Central memory CD4-positive, alpha-beta T cell (primary cell): Measurements from ENCODE around the gene TRPV5.

Experiments
- DNase-seq: peaks from one replicate; pipeline ENCODE4 v3.0.0; 2022

TRPV5 gene

GRCh38 chr7:142868986-142869415 is 64.5 kb downstream of the TRPV5 start:
- no peak for DNase-seq

- DNase-seq: no peak
Measured at GRCh38 chr7:142868188-142868985, 65.2 kb downstream of the TRPV5 start.

- DNase-seq: no peak
Measured at GRCh38 chr7:142867398-142868187, 66.0 kb downstream of the TRPV5 start.

- no peak for DNase-seq
Measured at GRCh38 chr7:142867097-142867378, 66.5 kb downstream of the TRPV5 start.

GRCh38 chr7:142866361-142867096 is 67.0 kb downstream of the TRPV5 start:
- DNase-seq: no peak

GRCh38 chr7:142865766-142866165 is 67.8 kb downstream of the TRPV5 start:
- no peak for DNase-seq

- no peak for DNase-seq
Measured at GRCh38 chr7:142864980-142865747, 68.4 kb downstream of the TRPV5 start.

GRCh38 chr7:142863891-142864685 is 69.5 kb downstream of the TRPV5 start:
- no peak for DNase-seq

GRCh38 chr7:142862786-142863400 is 70.7 kb downstream of the TRPV5 start:
- no peak for DNase-seq

- no peak for DNase-seq
Measured at GRCh38 chr7:142862351-142862750, 71.2 kb downstream of the TRPV5 start.

GRCh38 chr7:142860968-142861367 is 72.6 kb downstream of the TRPV5 start:
- no peak for DNase-seq

GRCh38 chr7:142859829-142860228 is 73.7 kb downstream of the TRPV5 start:
- no peak for DNase-seq

- no peak for DNase-seq
Measured at GRCh38 chr7:142859411-142859810, 74.1 kb downstream of the TRPV5 start.
